GM23338 (cell line): Measurements from ENCODE around the gene RELCH.
"Not testable (repeated sequence)": the region's sequence is repeated elsewhere in the genome, so short reads cannot be mapped to it uniquely, and the experiment has no call there.

Experiments used
- CREB1 ChIP-seq: fragments of 250-450 bp; sonication (Bioruptor Pico); IDR thresholded peaks from 2 replicates; pipeline ENCODE4 v1.5.0; 2020; ENCODE audit warnings: low read depth, mild to moderate bottlenecking, moderate library complexity
- CTCF ChIP-seq, 2 experiments: fragments of 200-600 bp in 1 of 2; sonication (generic) in 1 of 2; conservative IDR thresholded peaks; 2 replicates each; pipeline versions ENCODE4 v1.5.1 to v1.6.1; 2016 to 2017; ENCODE audit warnings: antibody characterized with exemption in 2 of 2, low read depth in 2 of 2, mild to moderate bottlenecking in 2 of 2, moderate library complexity in 1 of 2
- EZH2 ChIP-seq: fragments of 200-600 bp; sonication (generic); IDR thresholded peaks from one replicate; pipeline ENCODE4 v1.8.0; 2017; ENCODE audit warnings: antibody characterized with exemption, mild to moderate bottlenecking, low read depth; ENCODE audit not compliant: unreplicated experiment
- POLR2AphosphoS5 ChIP-seq: IDR thresholded peaks from 2 replicates; pipeline ENCODE4 v1.6.1; 2016; ENCODE audit warnings: antibody characterized with exemption, low read depth
- TF ChIP-seq, protein P1 (sequence below): IDR thresholded peaks from one replicate; pipeline ENCODE4 v1.6.1; 2018; ENCODE audit warnings: antibody characterized with exemption; ENCODE audit not compliant: unreplicated experiment

DNA sequence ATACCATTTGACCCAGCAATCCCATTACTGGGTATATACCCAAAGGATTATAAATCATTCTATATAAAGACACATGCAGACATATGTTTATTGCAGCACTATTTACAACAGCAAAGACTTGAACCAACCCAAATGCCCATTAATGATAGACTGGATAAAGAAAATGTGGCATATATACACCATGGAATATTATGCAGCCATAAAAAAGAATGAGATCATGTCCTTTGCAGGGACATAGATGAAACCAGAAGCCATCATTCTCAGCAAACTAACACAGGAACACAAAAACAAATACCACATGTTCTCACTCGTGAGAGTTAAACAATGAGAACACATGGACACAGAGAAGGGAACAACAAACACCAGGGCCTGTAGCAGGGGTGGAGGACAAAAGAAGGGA is 20.5 kb upstream of the RELCH start:
- not testable (repeated sequence) for TF ChIP-seq CTCF (conservative IDR thresholded peaks at IDR 0.05; ENCODE audit: low read depth in 2 of 2); CREB1 (CRISPR knock-in tag); EZH2; POLR2AphosphoS5
- TF ChIP-seq, protein P1, sequence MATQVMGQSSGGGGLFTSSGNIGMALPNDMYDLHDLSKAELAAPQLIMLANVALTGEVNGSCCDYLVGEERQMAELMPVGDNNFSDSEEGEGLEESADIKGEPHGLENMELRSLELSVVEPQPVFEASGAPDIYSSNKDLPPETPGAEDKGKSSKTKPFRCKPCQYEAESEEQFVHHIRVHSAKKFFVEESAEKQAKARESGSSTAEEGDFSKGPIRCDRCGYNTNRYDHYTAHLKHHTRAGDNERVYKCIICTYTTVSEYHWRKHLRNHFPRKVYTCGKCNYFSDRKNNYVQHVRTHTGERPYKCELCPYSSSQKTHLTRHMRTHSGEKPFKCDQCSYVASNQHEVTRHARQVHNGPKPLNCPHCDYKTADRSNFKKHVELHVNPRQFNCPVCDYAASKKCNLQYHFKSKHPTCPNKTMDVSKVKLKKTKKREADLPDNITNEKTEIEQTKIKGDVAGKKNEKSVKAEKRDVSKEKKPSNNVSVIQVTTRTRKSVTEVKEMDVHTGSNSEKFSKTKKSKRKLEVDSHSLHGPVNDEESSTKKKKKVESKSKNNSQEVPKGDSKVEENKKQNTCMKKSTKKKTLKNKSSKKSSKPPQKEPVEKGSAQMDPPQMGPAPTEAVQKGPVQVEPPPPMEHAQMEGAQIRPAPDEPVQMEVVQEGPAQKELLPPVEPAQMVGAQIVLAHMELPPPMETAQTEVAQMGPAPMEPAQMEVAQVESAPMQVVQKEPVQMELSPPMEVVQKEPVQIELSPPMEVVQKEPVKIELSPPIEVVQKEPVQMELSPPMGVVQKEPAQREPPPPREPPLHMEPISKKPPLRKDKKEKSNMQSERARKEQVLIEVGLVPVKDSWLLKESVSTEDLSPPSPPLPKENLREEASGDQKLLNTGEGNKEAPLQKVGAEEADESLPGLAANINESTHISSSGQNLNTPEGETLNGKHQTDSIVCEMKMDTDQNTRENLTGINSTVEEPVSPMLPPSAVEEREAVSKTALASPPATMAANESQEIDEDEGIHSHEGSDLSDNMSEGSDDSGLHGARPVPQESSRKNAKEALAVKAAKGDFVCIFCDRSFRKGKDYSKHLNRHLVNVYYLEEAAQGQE = not testable (repeated sequence)
